ENCODE results near the gene RAPGEF1. TPM values are rescaled to one million over a fixed set of nuclear protein-coding genes. Genes with fewer than 3 reads are reported as not detected.

RAPGEF1 gene
- total and polyA plus RNA-seq, 12 donors = 39.6 to 135 (median 111) TPM

DNA sequence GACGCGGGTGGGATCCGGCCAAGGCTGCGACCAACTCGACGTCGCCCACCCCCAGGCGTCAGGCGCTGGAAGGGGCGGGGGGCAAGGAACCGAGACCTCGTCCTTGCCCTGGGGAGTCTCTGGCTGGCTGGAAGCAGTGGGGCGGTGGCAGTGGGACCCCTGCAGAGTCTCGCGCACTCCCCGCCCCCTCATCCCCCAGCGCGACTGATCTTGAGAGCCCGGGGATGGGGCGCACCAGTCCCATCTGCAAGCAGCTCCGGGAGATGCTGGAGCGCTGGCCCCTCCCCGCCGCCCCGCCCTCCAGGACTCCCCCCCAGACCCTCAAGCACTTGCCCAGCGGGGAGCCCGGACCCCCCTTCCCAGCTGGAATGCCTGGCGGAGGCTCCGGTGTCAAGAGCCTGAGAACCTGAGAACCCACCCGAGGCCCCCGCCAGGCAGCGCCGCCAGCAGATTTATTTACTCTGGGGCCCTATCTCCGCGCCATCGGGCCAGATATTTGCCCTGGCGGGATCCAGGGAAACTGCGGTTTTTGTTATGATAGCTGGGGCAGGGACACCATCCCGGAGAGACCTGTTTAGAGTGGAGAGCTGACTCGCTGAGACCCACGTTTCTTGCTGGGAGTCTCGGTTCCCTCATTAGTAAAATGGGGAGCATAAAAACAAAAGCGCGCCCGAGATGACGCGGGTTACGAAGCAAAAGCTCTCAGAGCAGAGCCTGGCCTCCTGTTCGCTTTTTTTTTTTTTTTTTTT is 193.4 kb downstream of the RAPGEF1 start:
- WGBS, 2 donors = 3 to 4% methylated on average over 40 to 49 of the region's 49 CpGs
- peak in 3 of 8 donors; percentile 14 to 35 (median 17) for ATAC-seq
- H3K27me3 ChIP-seq = peaks cover 11 to 71% (median 43%) of the 10 kb centered on the region in 7 donors

DNA sequence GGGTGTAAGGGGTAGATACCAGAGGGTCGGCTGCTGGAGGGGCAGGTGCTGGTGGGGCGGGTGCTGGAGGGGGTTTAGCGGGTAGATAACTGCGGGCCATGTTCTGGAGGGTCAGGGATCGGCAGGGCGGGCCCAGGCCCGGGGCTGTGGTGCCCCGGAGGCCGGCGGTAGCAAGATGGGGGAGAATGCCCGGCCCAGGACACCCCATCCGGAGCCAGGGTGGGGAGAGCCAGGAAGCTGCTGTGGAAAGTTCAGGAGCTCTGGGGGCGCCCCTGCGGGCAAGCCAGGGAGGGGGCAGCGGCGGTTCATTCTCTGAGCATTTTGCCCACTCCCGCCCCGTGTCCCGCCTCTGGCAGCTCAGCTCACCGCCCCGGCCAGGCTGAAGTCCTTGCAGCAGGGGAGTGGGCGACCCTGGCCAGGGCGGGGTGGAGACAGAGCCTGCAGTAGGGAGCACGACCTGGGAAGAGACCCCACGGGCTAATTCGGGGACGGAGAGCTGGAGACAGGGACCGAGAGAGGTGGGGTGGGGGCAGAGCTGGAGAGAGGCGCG is 194.0 kb downstream of the RAPGEF1 start:
- intact Hi-C loops (cut with DNase I) = no loop called here
- no peak overlapping the region for H3K27ac ChIP-seq

More for the DNA sequence above, 193.4 kb downstream of the RAPGEF1 start:
- DNase-seq = no peak
- Histone ChIP-seq H3K4me1 (peaks cover 5 to 14% (median 10%) of the 10 kb centered on the region in 9 donors), H3K9me3 (peaks cover 0 to 28% (median 19%) of the 10 kb centered on the region in 11 donors), H3K27ac (no peak overlapping the region), H3K36me3 (no peaks in the 10 kb centered on the region), H3K4me3 (peak overlapping the region in 9 of 10 donors; percentile 4 to 38 (median 32))
- intact Hi-C loops (cut with DNase I) = no loop called here
- TF ChIP-seq, protein P1, sequence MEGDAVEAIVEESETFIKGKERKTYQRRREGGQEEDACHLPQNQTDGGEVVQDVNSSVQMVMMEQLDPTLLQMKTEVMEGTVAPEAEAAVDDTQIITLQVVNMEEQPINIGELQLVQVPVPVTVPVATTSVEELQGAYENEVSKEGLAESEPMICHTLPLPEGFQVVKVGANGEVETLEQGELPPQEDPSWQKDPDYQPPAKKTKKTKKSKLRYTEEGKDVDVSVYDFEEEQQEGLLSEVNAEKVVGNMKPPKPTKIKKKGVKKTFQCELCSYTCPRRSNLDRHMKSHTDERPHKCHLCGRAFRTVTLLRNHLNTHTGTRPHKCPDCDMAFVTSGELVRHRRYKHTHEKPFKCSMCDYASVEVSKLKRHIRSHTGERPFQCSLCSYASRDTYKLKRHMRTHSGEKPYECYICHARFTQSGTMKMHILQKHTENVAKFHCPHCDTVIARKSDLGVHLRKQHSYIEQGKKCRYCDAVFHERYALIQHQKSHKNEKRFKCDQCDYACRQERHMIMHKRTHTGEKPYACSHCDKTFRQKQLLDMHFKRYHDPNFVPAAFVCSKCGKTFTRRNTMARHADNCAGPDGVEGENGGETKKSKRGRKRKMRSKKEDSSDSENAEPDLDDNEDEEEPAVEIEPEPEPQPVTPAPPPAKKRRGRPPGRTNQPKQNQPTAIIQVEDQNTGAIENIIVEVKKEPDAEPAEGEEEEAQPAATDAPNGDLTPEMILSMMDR (IDR thresholded peaks at IDR 0.05) = no peak

DNA sequence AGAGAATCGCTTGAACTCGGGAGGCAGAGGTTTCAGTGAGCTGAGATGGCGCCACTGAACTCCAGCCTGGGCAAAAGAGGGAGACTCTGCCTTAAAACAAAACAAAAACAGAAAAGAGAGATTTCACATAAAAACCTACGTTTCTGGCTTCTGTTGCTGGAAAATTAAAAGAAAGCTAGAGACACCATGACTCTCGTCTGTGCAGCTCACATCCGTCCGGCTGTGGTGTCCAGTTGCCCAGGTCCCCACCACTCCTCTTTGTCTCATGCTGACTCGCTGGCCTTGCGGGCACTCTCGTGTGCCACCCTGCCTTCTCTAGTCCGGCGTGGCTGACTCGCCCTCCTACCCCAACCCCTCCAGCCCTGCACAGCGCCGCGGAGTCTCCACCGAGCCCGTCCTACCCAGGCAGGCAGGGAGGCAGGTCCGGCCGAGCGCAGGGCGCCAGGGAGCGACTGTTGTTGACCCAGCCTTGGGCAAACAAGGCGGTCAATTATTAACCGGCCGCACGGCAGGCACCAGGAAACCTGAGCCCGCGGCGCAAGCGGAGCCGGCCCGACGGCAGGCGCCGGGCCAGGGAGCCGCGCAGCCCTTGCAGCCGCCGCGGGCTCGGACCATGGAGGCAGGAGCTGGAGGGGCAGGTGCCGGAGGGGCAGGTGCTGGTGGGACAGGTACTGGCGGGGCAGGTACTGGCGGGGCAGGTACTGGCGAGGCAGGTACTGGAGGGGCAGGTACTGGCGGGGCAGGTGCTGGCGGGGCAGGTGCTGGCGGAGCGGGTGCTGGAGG is 194.7 kb downstream of the RAPGEF1 start, which contains the start of gene PRRT1B:
PRRT1B (plus strand) TSS at position 521 of the 783 bp plus-strand sequence; CDS start at position 614, 93 bp downstream.
- TF ChIP-seq, protein P1 (IDR thresholded peaks at IDR 0.05) = no peak
- H3K27me3 ChIP-seq = peaks cover 11 to 66% (median 43%) of the 10 kb centered on the region in 7 donors
- H3K4me3 ChIP-seq = peak within 1 kb of the TSS in 6 of 10 donors; percentile 4 to 38 (median 24)
- no peak within 1 kb of the TSS for H3K27ac ChIP-seq
- WGBS, 2 donors = 22 to 27% methylated on average over 44 to 50 of the region's 50 CpGs
- H3K36me3 ChIP-seq = no peaks in the 10 kb centered on the region
- ATAC-seq = peak in 2 of 8 donors; percentile 26 to 39
- H3K4me1 ChIP-seq = peaks cover 5 to 14% (median 10%) of the 10 kb centered on the region in 9 donors
- H3K9me3 ChIP-seq = peaks cover 0 to 28% (median 19%) of the 10 kb centered on the region in 11 donors
- intact Hi-C loops (cut with DNase I) = no loop called here
- no peak for DNase-seq

More for the DNA sequence above, 194.0 kb downstream of the RAPGEF1 start:
- H3K9me3 ChIP-seq = peaks cover 0 to 28% (median 19%) of the 10 kb centered on the region in 11 donors
- TF ChIP-seq, protein P1 (IDR thresholded peaks at IDR 0.05) = no peak
- H3K36me3 ChIP-seq = no peaks in the 10 kb centered on the region
- H3K4me1 ChIP-seq = peaks cover 5 to 14% (median 10%) of the 10 kb centered on the region in 9 donors
- H3K27me3 ChIP-seq = peaks cover 11 to 71% (median 43%) of the 10 kb centered on the region in 7 donors
- DNase-seq (no peak), ATAC-seq (peak in 4 of 8 donors; percentile 13 to 75 (median 32))
- H3K4me3 ChIP-seq = peak overlapping the region in 5 of 10 donors; percentile 4 to 38 (median 16)
- 3 to 4% methylated on average over 28 to 30 of the region's 30 CpGs for WGBS, 2 donors

DNA sequence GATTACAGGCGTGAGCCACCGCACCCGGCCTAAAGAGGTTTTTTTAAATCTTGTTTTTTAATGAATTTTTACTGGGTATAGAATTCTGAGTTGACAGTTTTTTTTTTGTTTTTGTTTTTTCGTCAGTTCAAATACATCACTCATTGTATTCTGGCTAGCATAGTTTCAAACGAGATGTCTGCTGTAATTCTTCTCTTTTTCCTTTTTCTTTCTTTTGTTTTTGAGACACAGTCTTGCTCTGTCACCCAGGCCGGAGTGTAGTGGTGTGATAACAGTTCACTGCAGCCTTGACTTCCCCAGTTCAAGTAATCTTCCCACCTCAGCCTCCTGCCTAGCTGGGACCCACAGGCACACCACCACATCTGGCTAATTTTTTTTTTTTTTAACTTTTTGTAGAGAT is 196.7 kb downstream of the RAPGEF1 start:
- DNase-seq (no peak), ATAC-seq (no peak)
- peaks cover 5 to 14% (median 10%) of the 10 kb centered on the region in 9 donors for H3K4me1 ChIP-seq
- intact Hi-C loops (cut with DNase I) = no loop called here
- H3K36me3 ChIP-seq = no peaks in the 10 kb centered on the region
- no peak overlapping the region for H3K27ac ChIP-seq
- WGBS, 2 donors = 93 to 95% methylated on average over 6 of the region's 6 CpGs
- TF ChIP-seq, protein P1 (IDR thresholded peaks at IDR 0.05) = no peak
- H3K4me3 ChIP-seq = no peak overlapping the region
- peaks cover 0 to 28% (median 19%) of the 10 kb centered on the region in 11 donors for H3K9me3 ChIP-seq
- peaks cover 11 to 45% (median 36%) of the 10 kb centered on the region in 7 donors for H3K27me3 ChIP-seq
